ENCODE data around the gene PRKAG2.

The PRKAG2 gene

DNA sequence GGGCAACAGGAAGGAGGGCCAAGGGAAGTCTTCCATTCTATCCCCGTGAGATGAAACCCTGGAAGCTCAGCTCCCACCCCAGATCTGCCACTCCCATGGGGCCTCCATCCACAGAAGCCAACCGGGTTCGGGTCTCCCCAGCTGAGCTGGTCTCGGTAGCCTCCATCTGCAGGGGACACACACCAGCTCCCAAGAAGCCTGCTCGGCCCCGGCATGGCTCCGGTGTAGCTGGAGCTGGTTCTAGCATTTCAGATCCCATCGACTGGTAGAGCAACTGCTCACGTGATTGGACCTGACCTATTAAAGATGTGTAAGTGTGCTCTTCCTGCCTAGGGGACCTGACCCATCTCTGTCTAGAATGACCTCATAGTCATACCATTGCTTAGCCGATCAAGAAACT lies 138.0 kb downstream of the PRKAG2 start:
- no peak for DNase-seq

DNA sequence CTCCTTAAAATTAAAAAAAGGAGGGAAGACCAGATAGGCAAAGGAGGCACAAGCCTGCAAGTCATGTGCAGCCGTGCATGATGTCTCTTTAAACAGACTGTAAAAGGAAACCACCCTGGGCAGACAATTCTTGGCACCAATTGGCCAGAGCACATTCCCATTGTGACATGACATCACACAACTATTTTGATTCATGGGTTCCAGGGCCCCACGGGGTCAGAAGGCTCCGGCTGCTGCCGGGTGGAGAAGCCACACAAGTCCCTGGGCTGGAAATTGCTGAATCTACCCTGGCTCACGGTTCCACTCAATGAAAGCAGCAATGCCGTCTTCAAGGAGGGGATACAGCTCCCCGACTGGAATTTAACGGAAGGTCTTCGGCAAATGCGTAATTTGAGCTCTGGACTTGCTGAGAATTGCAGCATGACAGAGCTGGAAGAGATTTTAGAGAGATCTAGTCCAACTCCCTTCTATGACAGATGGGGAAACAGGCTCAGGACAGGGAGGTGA lies 140.5 kb downstream of the PRKAG2 start:
- DNase-seq = no peak

DNA sequence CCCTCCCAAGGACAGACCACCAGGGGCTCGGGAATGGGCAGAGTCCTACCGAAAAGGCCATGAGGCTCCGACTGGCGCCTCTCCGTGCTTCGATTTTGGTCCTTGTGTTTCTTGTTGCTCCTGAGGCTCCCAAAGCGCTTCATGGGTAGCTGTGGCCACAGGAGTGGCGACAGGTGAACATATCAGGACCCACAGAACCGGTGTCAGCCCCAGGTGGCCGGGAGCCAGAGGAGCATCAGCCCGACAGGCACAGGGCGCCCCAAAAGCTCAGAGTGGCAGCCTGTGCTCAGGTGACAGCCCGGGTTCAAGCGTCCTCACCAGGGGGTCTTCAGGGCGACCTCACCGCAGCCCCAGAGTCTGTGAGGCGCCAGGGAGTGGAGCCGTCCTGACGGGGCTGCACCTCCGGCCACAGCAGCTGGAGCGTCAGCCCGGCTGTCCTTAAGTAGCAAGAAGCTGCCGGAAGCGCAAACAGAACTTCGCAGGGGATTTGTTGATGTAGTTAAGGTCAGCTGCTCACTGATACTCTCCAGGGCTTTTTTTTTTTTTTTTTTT lies 141.0 kb downstream of the PRKAG2 start:
- no peak for DNase-seq

DNA sequence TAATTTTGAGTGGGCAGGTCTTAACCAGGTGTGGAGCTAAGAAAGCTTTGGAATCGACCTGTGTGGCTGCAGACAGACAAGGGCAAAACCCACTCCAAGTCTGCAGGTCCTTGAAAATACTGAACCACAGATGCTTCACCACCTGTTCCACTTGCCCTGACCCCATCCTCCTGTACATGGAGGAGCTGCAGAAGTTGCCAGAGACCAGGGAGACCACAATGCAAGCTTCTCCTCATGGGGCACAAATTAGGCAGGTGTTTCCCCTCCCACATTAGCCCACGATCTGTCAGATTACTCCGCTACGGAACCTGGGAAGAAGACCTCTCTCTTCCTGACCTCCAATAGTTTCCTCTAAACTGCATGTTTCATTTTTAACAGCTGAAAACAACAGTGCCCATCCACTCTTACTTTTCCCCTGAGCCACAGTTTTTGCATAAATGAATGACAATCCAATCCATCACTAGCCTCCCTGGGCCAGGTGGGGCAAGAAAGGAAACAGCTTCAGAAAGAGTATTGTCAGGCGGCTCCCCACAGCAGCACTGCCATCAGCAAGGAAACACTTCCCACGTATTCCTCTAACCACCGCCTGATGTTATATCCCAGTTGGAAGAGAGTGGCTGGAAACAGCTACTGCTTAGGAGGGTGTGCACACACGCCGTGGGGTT lies 141.6 kb downstream of the PRKAG2 start:
- DNase-seq = no peak

DNA sequence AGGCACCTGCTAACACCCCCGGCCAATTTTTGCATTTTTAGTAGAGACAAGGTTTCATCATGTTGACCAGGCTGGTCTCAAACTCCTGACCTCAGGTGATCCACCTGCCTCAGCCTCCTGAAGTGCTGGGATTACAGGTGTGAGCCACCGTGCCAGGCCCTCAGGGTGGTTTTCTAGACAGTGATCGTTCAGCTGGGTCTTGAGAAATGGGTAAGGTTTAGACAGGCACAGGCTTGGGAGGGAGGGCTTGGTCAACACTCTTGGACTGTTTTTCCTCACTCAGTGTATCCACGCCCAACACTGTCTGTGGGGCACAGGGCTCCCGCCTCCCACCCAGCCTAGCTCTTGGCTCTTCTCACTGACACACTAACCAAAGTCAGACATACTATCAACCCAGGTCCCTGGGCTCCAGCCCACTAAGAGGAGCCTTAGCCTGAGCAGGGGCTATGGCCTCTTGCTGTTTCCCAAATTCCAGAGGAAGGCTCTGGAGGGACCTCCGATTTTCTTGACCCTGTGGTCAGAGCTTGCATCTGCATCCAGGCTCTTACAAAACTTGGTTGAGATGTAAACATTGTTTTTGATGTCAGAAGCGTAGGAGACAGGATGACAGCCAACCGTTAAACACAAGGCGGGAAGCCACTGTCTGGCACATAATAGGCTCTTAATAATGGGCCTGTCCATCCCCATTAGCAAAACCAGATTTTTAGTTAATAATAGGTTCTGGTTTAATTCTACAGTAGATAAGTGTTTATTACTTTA lies 143.9 kb downstream of the PRKAG2 start:
- no peak for DNase-seq

DNA sequence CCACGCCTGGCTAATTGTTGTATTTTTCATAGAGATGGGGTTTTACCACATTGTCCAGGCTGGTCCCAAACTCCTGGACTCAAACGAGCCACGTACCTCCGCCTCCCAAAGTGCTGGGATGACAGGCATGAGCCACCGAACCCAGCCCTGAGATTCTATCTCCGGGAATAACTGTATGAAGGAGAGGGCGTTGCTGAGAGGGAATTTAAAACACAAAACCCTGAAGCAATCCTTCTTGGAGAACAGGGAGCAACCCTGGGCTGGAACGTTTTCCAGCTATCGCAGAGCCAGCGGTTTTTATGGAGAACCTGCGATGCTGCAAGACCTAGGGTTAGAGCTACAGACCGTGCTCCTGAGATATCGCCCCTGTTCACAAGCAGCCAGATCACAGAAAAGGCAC lies 144.6 kb downstream of the PRKAG2 start:
- DNase-seq = no peak

DNA sequence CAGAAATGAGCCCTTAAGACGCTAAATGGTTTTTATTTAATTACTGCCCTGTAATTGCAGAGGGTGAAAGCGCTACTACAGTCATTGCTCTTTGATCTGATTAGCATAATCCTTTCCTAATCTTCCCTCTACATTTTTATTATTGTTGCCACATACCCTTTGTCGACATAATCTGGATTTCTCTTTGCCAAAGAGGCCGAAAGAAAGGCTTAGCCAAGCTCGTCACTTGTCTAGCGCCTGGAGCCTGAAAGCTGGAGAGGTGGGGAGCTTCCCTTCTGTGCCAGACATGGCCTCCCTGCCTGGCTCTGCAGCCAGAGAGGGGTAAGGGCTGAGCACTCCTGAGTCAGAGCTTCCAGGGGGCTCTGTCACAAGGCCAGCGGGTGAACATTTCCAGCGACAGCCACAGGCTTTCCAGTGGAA lies 145.9 kb downstream of the PRKAG2 start:
- no peak for DNase-seq

DNA sequence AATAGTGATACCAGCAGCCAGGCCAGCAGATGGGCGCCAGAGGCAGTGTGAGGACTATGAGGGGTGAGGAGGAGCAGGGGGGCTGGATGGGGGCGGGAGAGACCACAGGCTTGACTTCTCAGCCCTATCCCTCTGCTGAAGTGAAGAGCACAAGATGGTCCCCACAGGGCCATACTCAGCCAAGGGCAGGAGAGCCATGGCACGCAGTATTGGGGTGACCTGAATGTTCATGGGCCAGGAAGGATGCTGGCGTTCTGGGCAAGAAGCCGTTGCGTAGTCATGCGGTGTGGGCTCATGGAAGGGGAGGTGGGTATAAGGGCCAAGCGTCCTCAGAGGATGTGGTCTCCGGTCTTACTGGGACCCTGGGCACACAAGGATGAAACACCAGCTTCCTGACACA lies 146.3 kb downstream of the PRKAG2 start:
- no peak for DNase-seq

DNA sequence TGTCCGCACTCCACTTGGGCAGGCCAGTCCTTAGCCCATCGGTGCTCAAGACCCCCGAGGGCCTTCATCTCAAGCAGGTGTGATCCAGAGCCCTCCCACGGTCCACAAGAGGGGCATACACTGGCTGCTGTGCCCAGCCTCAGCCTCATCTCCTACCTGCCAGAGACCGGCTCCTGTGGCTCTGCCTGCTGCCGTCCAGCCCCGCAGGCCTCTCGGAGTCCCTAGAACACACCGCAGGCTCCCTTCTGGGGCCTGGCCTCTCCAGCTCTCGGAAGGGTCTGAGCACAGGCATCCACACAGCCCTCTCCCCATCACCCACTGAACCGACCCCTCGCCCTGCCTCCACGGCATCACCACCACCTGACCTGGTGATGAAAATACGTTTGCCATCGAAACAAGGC lies 147.4 kb downstream of the PRKAG2 start:
- no peak for DNase-seq

DNA sequence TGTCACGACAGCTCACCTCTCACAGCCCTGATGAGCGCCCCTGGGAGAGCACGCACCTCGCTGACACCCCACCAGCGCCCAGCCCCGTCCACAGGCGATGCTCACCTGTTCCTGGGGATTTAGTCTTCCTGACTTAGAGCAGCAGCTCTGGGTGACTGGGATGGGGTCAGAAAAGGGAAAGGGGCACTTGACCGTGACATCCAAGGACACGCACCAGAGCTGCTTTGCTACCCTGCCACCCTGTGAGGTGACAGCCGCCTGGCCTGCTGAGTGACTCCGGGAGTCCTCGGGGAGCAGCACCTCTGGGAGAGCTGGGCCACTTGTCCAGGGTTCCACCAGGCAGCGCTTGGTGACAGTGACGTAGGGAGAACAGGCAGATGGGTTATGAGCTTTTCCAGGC lies 148.2 kb downstream of the PRKAG2 start:
- DNase-seq = no peak

DNA sequence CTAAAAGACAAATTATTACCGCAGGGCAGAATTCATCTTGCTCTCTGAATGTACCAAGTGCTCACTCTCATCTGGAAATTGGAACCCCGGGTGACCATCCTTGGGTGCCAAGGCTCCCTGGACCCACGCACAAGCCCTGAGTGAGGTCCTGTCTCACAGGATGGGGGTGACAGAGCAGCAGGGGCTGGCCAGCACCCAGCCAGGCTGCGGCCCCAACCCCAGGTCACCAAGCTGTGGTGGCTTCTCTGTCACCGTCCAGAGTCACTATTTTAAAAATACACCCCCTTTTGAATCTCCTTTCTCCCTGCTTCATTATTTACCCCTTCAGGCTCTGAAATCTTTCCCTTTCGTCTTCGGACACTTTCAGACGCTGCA lies 148.6 kb downstream of the PRKAG2 start:
- no peak for DNase-seq

DNA sequence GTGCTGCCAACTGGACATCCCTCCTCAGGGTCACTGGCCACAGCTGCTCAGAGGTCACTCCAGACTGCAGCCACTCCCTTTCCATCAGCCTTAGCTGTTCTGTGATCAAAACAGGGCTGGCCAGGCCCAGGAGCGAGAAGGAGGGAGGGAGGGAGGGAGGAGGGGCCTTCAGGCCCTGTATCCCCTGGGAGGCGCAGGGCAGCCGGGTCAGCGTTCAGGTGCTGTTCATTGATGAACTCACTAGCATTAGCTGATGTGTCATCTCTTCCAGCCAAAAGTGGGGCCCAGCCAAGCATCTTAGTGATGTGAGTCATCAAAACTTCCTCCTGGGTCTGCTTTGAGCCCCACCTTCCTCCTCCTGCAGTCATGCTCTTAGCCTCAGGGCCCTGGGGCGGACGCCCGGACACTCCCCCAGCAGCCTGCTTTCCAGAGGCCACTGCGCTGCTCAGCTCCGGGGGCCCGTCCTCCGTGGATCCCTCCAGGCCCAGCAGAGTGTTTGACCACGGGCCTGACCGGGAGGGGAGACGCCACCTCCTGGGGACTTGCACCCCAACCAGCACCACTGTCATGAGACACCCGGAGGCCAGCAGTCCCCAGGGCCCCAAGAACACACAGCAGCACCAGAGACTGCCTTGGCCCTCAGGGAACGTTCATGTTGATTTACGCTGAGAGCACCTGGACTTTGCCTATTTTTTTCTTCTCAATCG lies 149.2 kb downstream of the PRKAG2 start:
- DNase-seq = peak; percentile 18

DNA sequence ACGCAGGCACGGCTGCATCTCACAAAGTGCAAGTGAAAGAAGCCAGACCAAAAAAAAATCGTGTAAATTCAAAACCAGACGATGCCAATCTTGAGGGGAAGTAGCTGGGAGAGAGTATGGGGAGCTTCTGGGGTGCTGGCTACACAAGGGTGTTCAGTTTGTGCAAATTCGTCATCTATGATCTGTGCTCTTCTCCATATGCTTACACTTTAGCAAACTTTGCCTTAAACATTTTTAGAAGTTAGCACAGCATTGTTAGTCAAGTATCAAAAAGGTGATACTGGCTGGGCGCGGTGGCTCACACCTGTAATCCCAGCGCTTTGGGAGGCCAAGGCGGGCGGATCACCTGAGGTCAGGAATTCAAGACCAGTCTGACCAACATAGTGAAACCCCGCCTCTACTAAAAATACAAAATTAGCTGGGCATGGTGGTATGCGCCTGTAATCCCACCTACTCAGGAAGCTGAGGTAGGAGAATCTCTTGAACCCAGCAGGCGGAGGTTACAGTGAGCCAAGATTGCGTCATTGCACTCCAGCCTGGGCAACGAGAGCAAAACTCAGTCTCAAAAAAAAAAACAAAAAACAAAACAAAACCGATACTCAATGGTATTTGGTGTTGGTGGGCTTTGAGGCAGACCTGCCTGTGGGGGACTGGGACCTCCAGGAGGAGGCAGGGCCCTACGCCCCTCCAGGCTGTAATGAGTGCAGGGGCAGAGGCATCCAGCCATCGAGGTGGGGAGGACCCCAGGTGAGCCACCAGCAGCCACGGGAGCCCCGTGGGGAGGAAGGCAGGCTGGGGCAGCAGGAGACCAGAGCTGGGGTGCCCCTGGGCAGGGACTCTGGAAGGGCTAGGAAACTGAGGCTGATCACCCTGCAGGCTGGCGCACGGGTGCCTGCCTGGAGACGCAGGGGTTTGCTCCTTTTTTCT lies 150.0 kb downstream of the PRKAG2 start:
- no peak for DNase-seq

DNA sequence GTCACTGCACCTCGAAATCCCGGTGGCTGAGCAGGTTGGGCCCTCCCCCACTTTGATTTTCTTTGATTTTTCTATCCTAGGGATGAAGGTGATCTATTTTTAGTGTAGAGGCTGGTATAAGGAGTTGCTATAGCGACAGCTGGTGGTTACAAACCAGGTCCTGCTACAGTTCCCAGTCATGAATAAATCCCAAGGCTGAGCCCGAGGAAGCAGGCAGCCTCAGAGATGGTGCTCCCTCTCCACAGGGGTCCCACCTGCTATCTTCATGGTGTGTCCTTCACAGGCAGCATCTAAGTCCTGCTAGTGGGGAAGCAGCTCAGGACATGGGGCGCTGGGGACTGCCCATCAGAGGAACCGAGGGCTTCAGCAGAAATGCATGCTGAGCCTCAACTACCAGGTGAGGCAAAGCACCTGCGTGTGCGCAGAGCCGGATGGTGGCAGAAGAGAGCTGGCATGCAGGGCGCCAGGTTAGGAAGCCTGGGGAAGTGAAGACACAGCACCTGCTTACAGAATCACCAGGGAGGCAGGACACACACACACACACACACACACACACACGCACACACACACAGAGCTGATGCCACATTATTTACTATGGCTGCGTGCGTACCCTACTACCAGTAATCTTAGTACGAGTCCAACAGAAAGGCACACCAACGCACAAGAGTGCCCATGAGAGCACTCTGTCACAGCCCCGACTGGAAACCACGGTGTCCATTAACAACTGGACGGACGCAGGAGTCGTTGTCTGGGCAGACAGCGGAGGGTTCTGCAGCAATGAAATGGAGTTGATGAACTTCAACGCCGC lies 150.9 kb downstream of the PRKAG2 start:
- DNase-seq = no peak

DNA sequence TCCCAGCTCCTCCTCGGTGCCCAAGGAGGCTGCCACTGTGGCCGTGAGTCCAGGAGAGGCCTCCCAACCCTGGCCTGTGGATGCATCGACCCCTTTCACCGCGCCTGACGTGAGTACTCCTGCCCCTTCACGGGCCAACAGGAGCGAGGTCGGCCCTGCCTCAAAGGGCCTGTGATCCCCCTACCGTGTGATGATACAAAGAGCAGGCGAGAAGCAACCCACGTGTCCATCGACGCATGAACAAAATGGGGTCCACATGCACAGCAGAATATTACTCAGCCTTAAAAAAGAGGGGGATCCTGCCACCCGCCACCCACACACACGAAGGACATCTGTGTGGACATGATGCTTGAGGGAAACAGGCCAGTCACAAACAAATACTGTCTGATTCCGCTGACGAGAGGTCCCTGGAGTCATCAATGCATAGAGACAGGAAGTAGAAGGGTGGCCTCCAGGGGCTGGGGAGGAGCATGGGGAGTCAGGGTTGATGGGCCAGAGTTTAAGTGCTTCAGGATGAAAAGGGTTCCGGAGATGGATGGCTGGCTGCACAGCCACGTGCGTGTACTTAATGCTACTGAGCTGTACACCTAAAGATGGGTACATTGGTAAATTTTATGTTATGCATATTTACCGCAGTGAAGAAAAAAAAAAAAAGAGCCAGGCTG lies 151.9 kb downstream of the PRKAG2 start:
- no peak for DNase-seq

DNA sequence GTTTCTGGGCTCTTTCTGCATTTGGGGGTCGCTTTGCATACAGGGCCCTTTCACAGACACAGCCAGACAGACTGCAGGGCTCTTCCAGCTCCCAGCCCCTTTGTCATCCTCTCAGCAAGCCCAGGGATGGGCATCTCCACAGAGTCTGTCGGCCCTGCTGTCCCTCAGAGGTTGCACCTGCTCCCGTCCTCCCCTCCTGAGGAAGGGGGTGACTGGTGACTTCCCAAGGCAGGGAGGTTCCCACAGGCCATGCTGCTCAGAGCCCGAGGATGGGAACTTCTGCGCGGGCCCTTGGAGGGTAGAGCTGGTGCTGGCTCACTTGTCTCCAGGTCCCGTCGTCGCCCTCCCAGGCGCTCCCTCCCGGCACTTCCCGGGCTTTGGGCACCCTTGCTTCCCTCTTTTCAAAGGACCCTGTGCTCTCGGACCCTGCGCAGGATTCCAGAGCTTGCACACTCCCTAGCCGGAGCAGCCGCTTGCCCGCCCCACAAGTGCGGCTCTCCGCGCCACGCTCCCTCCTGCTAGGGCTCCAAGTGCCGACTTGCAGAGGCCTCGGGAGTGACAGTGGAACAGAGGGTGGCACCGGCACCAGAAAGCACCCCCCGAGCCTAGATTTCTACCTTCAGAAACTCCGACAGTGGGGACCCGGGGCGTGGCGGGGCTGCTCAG lies 152.5 kb downstream of the PRKAG2 start:
- DNase-seq = no peak

DNA sequence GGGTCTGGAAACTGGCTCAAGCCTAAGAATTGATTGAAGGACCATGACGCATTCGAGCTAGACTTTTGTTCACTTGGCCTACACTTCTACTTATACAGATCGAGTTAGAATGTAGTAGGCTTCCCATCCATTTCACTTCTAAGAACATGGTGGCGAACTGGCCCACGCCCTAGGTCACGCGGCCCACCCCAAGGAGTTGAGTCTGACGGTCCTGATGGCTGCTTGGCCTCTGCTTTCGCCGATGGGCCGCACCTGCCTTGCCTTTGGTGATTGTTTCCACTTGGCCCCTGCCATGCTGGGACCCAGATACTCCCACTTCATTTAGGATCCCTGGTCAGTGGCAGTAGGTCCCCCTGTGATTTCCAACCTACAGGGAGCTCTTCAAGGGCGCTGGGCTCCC lies 153.6 kb downstream of the PRKAG2 start:
- DNase-seq = no peak

DNA sequence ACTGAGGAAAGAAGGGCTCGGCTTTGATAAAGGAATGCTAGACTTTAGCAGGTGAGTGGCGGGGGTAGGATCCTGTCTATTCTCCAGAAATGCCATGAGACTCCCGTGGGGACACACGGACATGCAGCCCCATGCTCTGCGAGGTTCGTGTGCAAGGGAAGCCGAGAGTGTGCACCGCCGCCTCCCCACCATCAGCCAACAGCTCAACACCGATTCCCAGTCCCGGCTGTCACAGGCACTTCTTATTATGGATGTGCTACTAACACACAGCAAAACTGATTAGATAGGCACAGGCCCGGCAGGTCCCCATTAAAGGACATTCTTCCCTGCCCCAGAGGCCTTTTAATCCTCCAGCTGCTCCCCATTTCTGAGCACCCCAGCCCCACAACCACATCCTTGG lies 154.4 kb downstream of the PRKAG2 start:
- DNase-seq = no peak

DNA sequence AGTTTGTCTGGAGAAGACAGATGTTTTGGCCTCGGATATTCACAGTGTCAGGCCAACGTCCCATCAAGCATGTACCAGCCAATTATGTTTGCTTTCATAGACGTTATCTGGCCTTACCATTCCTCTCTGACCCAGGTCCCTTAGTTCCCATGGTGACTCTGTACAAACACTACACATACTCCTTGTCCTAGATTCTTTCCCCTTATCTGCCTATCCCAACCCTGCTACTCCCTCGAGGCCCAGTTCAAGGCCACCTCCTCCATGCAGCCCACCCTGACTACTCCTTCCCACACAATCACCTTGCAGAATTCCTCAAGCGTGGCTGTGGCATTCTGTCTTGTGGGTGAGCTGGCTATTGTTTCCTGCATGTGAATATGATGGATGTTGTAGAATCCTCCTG lies 155.2 kb downstream of the PRKAG2 start:
- DNase-seq = no peak

DNA sequence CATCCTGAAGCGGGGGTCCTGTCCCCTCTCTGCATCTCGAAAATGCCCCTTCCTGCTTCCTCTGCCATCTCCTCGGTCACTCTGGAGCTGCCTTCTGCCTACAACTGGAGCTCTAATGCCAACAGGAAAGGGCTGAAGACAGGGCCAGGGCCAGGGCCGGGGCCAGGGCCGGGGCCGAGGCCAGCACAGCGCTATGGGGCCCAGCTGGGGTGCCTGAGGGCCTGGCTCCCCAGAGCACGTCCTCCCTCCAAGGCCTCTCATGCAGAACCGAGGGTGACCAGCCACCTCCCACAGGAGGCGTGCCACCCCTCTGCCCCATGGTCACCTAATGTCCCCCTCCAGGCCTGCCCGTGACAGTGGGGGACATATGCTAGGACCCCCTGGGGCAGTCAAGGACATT lies 155.7 kb downstream of the PRKAG2 start:
- no peak for DNase-seq

DNA sequence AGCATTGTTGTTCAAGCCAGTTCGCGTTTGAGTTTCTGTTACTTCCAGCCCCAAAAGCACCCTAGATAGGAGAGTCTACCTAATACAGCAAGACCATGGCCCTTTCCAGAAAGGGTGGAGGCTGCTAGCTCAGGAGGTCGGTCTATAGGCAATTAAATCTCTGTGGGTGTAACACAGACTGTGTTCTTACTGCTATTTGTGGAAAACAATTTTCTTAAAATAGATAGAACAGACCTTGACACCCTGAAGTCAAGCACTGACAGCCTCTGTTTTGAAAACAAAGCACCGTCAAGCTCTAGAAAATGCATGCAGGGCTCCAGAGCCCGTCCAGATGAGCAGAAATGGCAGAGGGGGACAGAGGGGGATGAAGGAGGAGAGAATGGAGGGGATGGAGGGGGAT lies 156.6 kb downstream of the PRKAG2 start:
- no peak for DNase-seq

Data from activated effector memory CD4-positive, alpha-beta T cell treated with Interleukin-2 at 50 U/mL for 16 hours (primary cell).